K562 (cell line): ENCODE results near the gene BRD3OS. TPM values are rescaled to one million over a fixed set of nuclear protein-coding genes. Genes with fewer than 3 reads are reported as not detected.

ENCODE experiments used
- ATAC-seq: fragments of 200-7000 bp; cut with Tn5 transposase; 3 replicates; pipeline ENCODE4 v1.9.1; 2020; ENCODE audit warnings: moderate library complexity
- BruUV-seq: library from RNA; stranded (reverse); fragments of 400-500 nt; replicated peaks from 2 replicates; lab custom pipeline; 2021; lab: Mats Ljungman, UMichigan
- CTCF ChIA-PET: fragments of 300-600 bp; formaldehyde crosslinking; extraction: SDS; loops from one replicate; lab custom pipeline; 2021; ENCODE audit warnings: low intra/inter-chr PET ratio; lab: Yijun Ruan, JAX
- POLR2A ChIA-PET: fragments of 300-600, 350-650 bp; sonication (Branson Sonifier 250); formaldehyde crosslinking; extraction: SDS; loops from one replicate; lab custom pipeline; 2021; ENCODE audit warnings: antibody characterized with exemption, inconsistent platforms; lab: Yijun Ruan, JAX
- DNase-seq, 4 experiments: peaks; one replicate each; pipeline versions ENCODE4 v3.0.0 to v3.0.0-alpha.2; 2011 to 2018; ENCODE audit warnings: low spot score in 3 of 4, mixed read lengths in 3 of 4; ENCODE audit errors: extremely low read depth in 1 of 4
- FAIRE-seq: peaks from 2 replicates; lab custom pipeline; 2011; peaks lifted over from hg19 to GRCh38; lab: Jason Lieb, UNC
- H2AFZ ChIP-seq: 2 replicates; pipeline ENCODE4 v1.6.0; 2011; ENCODE audit warnings: low read depth, low read length, control low read depth, inconsistent platforms
- H3K27ac ChIP-seq: fragments of 200-600 bp; 3 replicates; pipeline ENCODE4 v1.8.0; 2011; ENCODE audit warnings: low read depth, mild to moderate bottlenecking, control low read depth, inconsistent platforms, low read length, moderate library complexity, mixed read lengths; ENCODE audit errors: extremely low read depth
- H3K27me3 ChIP-seq, 2 experiments: fragments of 300-600 bp in 1 of 2; 2 replicates in 1 of 2; 3 replicates in 1 of 2; pipeline versions ENCODE4 v1.6.0 to v1.8.0; 2011; ENCODE audit warnings: inconsistent platforms in 2 of 2, low read length in 2 of 2, mild to moderate bottlenecking in 1 of 2, mixed read lengths in 1 of 2, moderate library complexity in 1 of 2; ENCODE audit not compliant: control insufficient read depth in 2 of 2, insufficient read depth in 2 of 2
- H3K36me3 ChIP-seq: fragments of 300-600 bp; 3 replicates; pipeline ENCODE4 v1.8.0; 2011; ENCODE audit warnings: mild to moderate bottlenecking, low read length, inconsistent platforms; ENCODE audit not compliant: control insufficient read depth, insufficient read depth
- H3K4me1 ChIP-seq, 2 experiments: fragments of 200-600 bp in 1 of 2; replicated peaks in 1 of 2; 2 replicates in 1 of 2; 3 replicates in 1 of 2; pipeline versions ENCODE4 v1.5.1 to v1.8.0; 2011; ENCODE audit warnings: inconsistent platforms in 2 of 2, low read length in 2 of 2, mild to moderate bottlenecking in 1 of 2, mixed read lengths in 1 of 2, moderate library complexity in 1 of 2; ENCODE audit not compliant: control insufficient read depth in 2 of 2, insufficient read depth in 2 of 2
- H3K4me2 ChIP-seq: 2 replicates; pipeline ENCODE4 v1.6.1; 2011; ENCODE audit warnings: low read length, control low read depth, inconsistent platforms, mixed read lengths; ENCODE audit not compliant: insufficient read depth
- H3K4me3 ChIP-seq: fragments of 200-600 bp; sonication (generic), shearing (Covaris generic); 2 replicates; pipeline ENCODE4 v1.5.1; 2016; ENCODE audit warnings: control low read depth, inconsistent platforms
- H3K79me2 ChIP-seq: fragments of 200-600 bp; 3 replicates; pipeline ENCODE4 v1.8.0; 2011; ENCODE audit warnings: low read length, inconsistent platforms; ENCODE audit not compliant: control insufficient read depth, insufficient read depth
- H3K9ac ChIP-seq, 2 experiments: 2 replicates each; pipeline versions ENCODE4 v1.6.0 to v1.6.1; 2011; ENCODE audit warnings: low read depth in 2 of 2, low read length in 2 of 2, control low read depth in 1 of 2, inconsistent platforms in 1 of 2, mild to moderate bottlenecking in 1 of 2, mixed read lengths in 1 of 2; ENCODE audit not compliant: insufficient read depth in 1 of 2
- H3K9me1 ChIP-seq: one replicate; pipeline ENCODE4 v1.6.0; 2011; ENCODE audit warnings: inconsistent platforms, mild to moderate bottlenecking, low read length, moderate library complexity; ENCODE audit not compliant: control insufficient read depth, insufficient read depth
- H3K9me3 ChIP-seq: replicated peaks from 2 replicates; pipeline ENCODE4 v1.5.1; 2011; ENCODE audit warnings: low read depth, low read length, inconsistent platforms; ENCODE audit not compliant: control insufficient read depth, insufficient read depth
- H4K20me1 ChIP-seq: replicated peaks from 2 replicates; pipeline ENCODE4 v1.6.1; 2011; ENCODE audit warnings: low read length, inconsistent platforms, mixed read lengths; ENCODE audit not compliant: control insufficient read depth, insufficient read depth
- E2F1 ChIP-seq: sonication (generic); formaldehyde crosslinking; IDR thresholded peaks from 2 replicates; pipeline ENCODE4 v1.8.1; 2023; ENCODE audit warnings: mild to moderate bottlenecking, missing genetic modification reagents, moderate library complexity
- ESRRA ChIP-seq: fragments of 450-650 bp; IDR thresholded peaks from 2 replicates; pipeline ENCODE4 v1.6.1; 2014; ENCODE audit warnings: low read depth, mild to moderate bottlenecking, moderate library complexity, borderline replicate concordance
- HNRNPUL1 ChIP-seq: fragments of 200-400 bp; formaldehyde crosslinking; IDR thresholded peaks from 2 replicates; pipeline ENCODE4 v1.6.1; 2017; ENCODE audit warnings: low read length
- POLR2AphosphoS2 ChIP-seq: IDR thresholded peaks from 2 replicates; pipeline ENCODE4 v1.6.1; 2012; ENCODE audit warnings: low read length, improper control_type of control experiment
- PRMT5 ChIP-seq: sonication (generic); formaldehyde crosslinking; IDR thresholded peaks from 2 replicates; pipeline ENCODE4 v1.5.0; 2020; ENCODE audit warnings: missing genetic modification reagents
- PURB ChIP-seq: sonication (generic); formaldehyde crosslinking; IDR thresholded peaks from 2 replicates; pipeline ENCODE4 v1.9.0; 2021; ENCODE audit warnings: low read depth, mild to moderate bottlenecking, missing genetic modification reagents
- REST ChIP-seq, 2 experiments: fragments of 450-650 bp; formaldehyde crosslinking in 1 of 2; IDR thresholded peaks; 2 replicates each; pipeline versions ENCODE4 v1.4.0 to v1.6.1; 2014 to 2020; ENCODE audit warnings: mild to moderate bottlenecking in 2 of 2, borderline replicate concordance in 1 of 2, low read depth in 1 of 2
- ZNF253 ChIP-seq: fragments of 250-450 bp; sonication (Bioruptor Pico); conservative IDR thresholded peaks from 2 replicates; pipeline ENCODE4 v1.6.1; 2021; ENCODE audit warnings: mild to moderate bottlenecking
- ZNF583 ChIP-seq: fragments of 250-450 bp; sonication (Bioruptor Pico); IDR thresholded peaks from 2 replicates; pipeline ENCODE4 v1.4.0; 2020
- ZNF589 ChIP-seq: fragments of 200-800 bp; sonication (Bioruptor generic); IDR thresholded peaks from 2 replicates; pipeline ENCODE4 v1.6.1; 2016; ENCODE audit warnings: low read depth, missing genetic modification characterization, missing compliant biosample characterization
- ZNF696 ChIP-seq: fragments of 250-450 bp; sonication (Bioruptor Pico); conservative IDR thresholded peaks from 2 replicates; pipeline ENCODE4 v1.4.0; 2020; ENCODE audit warnings: mild to moderate bottlenecking, moderate library complexity
- WGBS: fragments of 100-300 bp; shearing (Covaris generic); methylation state at CpG from one replicate; pipeline ENCODE4 v1.1.6; 2016; ENCODE audit warnings: low coverage, mixed read lengths; ENCODE audit not compliant: insufficient coverage; ENCODE audit errors: missing lambda C conversion rate; 5-methylcytosine and 5-hydroxymethylcytosine counted together
- in situ Hi-C: fragments of 300-500 bp; cut with MboI; formaldehyde crosslinking; loops from 4 replicates; pipeline ENCODE4 v1.15.0; 2018; ENCODE audit warnings: inconsistent platforms, mixed read lengths
- intact Hi-C: fragments of 100-400 bp; cut with micrococcal nuclease; formaldehyde crosslinking; loops from 2 replicates; pipeline ENCODE4 v1.14.2; 2022
- polyA plus RNA-seq, 8 experiments: library from polyadenylated mRNA; depleted of rRNA in 4 of 8; stranded (reverse) in 5 of 8; unstranded in 3 of 8; fragments of >200 nt; fragmentation: Nextera tagmentation in 2 of 8; fragmentation: Illumina TruSeq in 1 of 8; extraction: Ambion mirVana in 2 of 8; extraction: Trizol in 1 of 8; gene quantifications; 2 replicates each; pipeline versions ENCODE4 v1.2.1 to v1.2.3, GENCODE V29; 2011 to 2014; ENCODE audit warnings: inconsistent platforms in 1 of 8, missing spikeins in 1 of 8
- total RNA-seq, 7 experiments: library from RNA; depleted of rRNA in 6 of 7; stranded (reverse); fragments of >200 nt in 6 of 7; fragmentation: Illumina TruSeq in 2 of 7; extraction: Trizol in 2 of 7; gene quantifications; 2 replicates each; pipeline versions ENCODE4 v1.2.1 to v1.2.3, GENCODE V29; 2011 to 2021; ENCODE audit warnings: low replicate concordance in 1 of 7

The BRD3OS gene
- total and polyA plus RNA-seq, 9 of the 15 experiments (the other 6 are each of a cell fraction or from before 2014, with no cell fraction given): 1.1 to 8.7 (median 5.9) TPM

DNA sequence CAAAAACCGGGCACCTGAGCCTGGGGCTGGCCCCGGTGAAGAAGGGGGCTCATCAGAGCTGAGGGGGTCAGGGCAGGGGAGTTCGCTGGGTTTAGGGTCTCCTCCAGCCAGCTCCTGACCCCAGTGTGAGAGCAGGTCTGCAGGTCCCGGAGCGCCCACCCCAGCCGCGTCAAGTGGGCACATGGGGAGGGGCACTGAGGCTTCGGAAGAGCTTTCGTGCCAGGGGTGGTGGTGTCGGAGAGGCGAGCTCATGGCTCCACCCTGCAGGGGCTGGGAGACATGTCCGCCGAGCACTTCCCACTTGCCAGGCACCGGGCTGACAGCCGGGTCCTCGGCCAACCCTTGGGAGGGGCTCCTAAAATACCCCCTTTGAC lies 46.4 kb upstream of the BRD3OS start:
- Histone ChIP-seq H3K27ac (no peak overlapping the region), H3K9me1 (no peaks in the 10 kb centered on the region), H3K4me3 (no peak overlapping the region), H2AFZ (no peak overlapping the region), H3K9me3 (no peaks in the 10 kb centered on the region)
- intact Hi-C loops: no loop called here
- WGBS: 9% methylated on average over 5 of the region's 16 CpGs
- TF ChIP-seq HNRNPUL1 (no peak), ZNF589 (CRISPR knock-in tag) (no peak), ESRRA (no peak), E2F1 (CRISPR knock-in tag) (no peak), ZNF253 (CRISPR knock-in tag) (no peak), ZNF583 (CRISPR knock-in tag) (no peak), PRMT5 (CRISPR knock-in tag) (no peak), PURB (CRISPR knock-in tag) (no peak), ZNF696 (CRISPR knock-in tag) (no peak), REST (IDR thresholded peaks at IDR 0.05; ENCODE audit: borderline replicate concordance) (no peak), REST (CRISPR knock-in tag; IDR thresholded peaks at IDR 0.05; ENCODE audit: low read depth) (no peak), POLR2AphosphoS2 (no peak)
- TF ChIP-seq, all 486 proteins: peak for 0
- Histone ChIP-seq H3K27me3 (peaks cover 19 to 89% of the 10 kb centered on the region in 2 experiments; a peak in 4 of 5 replicates), H3K4me1 (peaks cover 0 to 12% of the 10 kb centered on the region in 2 experiments; a peak in 2 of 5 replicates), H3K79me2 (no peaks in the 10 kb centered on the region), H4K20me1 (peaks cover 57% of the 10 kb centered on the region), H3K9ac (no peak overlapping the region), H3K36me3 (no peaks in the 10 kb centered on the region), H3K4me2 (no peak overlapping the region)
- CTCF ChIA-PET: no interaction called here
- in situ Hi-C loops: no loop called here
- FAIRE-seq (no peak), DNase-seq (no peak), ATAC-seq (no peak)
- no TSS peak for BruUV-seq
- POLR2A ChIA-PET: no interaction called here
